ENCODE measurements around the gene ZFAND3.

DNA sequence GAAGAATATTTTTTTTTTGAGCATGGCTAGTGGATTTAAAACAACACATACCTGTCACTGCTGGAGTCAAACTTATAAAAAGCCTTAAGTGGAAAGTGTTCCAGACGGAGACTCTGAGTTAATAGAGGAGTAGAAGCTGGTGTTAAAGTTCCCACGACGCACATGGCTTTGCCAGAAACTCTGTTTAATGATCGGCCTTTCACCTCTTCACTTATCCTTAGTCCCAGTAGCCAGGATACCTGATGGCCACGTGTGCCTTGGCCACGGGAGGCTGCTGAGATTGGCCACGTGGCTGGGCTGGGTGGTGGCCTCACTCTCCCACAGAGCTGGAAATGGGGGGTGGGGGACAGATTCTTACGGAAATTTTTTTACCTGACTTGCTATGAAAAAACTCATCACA, 333.1 kb downstream of the ZFAND3 start:
- TF ChIP-seq, protein P1, sequence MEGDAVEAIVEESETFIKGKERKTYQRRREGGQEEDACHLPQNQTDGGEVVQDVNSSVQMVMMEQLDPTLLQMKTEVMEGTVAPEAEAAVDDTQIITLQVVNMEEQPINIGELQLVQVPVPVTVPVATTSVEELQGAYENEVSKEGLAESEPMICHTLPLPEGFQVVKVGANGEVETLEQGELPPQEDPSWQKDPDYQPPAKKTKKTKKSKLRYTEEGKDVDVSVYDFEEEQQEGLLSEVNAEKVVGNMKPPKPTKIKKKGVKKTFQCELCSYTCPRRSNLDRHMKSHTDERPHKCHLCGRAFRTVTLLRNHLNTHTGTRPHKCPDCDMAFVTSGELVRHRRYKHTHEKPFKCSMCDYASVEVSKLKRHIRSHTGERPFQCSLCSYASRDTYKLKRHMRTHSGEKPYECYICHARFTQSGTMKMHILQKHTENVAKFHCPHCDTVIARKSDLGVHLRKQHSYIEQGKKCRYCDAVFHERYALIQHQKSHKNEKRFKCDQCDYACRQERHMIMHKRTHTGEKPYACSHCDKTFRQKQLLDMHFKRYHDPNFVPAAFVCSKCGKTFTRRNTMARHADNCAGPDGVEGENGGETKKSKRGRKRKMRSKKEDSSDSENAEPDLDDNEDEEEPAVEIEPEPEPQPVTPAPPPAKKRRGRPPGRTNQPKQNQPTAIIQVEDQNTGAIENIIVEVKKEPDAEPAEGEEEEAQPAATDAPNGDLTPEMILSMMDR (IDR thresholded peaks at IDR 0.05), result no peak
- TF ChIP-seq POLR2A (IDR thresholded peaks at IDR 0.05), result no peak

Data from adrenal gland (tissue), 5 donors.